Activated effector memory CD4-positive, alpha-beta T cell treated with Interleukin-2 at 50 U/mL for 16 hours (primary cell): ENCODE data around the gene PSME2.

Source experiments
- DNase-seq: peaks from one replicate; pipeline ENCODE4 v3.0.0-alpha.2; 2020

PSME2 gene

DNA sequence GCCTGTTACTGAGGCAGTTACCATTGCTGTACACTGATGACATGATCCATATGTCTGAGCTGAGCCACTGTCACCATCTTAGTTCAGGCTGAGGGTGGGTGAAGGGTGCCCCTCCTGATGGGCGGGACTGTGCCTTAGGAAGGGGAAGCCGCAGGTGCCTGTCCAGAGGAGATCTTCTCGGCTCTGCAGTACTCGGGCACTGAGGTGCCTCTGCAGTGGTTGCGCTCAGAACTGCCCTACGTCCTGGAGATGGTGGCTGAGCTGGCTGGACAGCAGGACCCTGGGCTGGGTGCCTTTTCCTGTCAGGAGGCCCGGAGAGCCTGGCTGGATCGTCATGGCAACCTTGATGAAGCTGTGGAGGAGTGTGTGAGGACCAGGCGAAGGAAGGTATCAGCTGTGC lies 4.6 kb upstream of the PSME2 start:
- no peak for DNase-seq

DNA sequence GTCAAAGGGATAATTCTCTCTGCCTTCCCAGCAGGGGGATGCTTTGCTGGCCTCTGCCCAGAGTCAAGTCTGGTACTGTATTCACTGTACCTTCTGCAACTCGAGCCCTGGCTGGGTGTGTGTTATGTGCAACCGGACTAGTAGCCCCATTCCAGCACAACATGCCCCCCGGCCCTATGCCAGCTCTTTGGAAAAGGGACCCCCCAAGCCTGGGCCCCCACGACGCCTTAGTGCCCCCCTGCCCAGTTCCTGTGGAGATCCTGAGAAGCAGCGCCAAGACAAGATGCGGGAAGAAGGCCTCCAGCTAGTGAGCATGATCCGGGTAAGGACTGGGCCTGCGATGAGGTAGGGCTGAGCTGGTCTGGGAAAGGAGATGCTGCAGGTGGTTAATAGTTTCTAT lies 4.2 kb upstream of the PSME2 start:
- no peak for DNase-seq

DNA sequence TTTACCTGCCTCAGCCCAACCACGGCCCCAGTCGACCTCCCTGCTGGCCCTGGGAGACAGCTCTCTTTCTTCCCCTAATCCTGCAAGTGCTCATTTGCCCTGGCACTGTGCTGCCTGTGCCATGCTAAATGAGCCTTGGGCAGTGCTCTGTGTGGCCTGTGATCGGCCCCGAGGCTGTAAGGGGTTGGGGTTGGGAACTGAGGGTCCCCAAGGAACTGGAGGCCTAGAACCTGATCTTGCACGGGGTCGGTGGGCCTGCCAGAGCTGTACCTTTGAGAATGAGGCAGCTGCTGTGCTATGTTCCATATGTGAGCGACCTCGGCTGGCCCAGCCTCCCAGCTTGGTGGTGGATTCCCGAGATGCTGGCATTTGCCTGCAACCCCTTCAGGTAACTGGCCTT lies 3.7 kb upstream of the PSME2 start:
- no peak for DNase-seq

DNA sequence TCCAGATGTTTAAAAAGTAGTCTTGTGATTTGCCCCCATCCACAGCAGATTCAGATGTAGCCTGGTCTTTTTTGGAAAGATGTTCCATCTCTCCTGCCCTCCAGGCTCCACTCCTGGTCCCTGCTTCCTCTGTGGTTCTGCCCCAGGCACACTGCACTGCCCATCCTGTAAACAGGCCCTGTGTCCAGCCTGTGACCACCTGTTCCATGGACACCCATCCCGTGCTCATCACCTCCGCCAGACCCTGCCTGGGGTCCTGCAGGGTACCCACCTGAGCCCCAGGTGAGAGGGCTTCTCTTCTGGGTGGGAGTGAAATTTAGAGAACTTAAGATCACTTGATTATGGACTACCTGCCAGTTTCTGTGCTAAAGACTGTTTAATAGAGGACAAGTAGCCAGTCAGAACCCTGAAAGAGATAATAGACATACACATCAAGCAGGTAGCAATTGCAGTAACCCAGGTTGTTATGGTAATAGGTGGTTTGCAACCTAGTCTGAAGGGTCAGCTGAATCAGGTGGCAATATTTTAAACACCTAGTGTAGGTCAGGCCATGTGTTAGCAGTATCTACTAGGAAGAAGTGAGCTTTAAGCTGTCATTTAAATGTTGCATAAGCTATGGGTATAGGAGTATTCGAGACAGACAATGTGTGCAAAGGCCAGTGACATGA lies 3.0 kb upstream of the PSME2 start:
- no peak for DNase-seq

DNA sequence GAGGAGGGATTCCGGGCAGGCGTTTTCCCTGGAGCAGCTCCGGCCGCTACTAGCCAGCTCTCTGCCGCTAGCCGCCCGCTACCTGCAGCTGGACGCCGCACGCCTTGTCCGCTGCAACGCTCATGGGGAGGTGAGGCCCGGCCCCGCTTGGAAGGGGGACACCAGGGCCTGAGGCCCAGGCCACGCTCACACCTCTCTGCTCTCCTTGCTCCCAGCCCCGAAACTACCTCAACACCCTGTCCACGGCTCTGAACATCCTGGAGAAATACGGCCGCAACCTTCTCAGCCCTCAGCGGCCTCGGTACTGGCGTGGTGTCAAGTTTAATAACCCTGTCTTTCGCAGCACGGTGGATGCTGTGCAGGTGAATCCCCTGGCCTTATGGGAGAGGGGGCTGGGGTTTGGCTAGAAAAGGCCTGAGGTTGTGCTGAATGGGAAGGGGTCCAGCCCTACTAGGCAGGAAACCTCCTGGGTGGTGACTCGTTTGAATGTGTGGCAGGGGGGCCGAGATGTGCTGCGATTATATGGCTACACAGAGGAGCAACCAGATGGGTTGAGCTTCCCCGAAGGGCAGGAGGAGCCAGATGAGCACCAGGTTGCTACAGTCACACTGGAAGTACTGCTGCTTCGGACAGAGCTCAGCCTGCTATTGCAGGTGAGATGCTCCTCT lies 1.5 kb upstream of the PSME2 start:
- DNase-seq = no peak

DNA sequence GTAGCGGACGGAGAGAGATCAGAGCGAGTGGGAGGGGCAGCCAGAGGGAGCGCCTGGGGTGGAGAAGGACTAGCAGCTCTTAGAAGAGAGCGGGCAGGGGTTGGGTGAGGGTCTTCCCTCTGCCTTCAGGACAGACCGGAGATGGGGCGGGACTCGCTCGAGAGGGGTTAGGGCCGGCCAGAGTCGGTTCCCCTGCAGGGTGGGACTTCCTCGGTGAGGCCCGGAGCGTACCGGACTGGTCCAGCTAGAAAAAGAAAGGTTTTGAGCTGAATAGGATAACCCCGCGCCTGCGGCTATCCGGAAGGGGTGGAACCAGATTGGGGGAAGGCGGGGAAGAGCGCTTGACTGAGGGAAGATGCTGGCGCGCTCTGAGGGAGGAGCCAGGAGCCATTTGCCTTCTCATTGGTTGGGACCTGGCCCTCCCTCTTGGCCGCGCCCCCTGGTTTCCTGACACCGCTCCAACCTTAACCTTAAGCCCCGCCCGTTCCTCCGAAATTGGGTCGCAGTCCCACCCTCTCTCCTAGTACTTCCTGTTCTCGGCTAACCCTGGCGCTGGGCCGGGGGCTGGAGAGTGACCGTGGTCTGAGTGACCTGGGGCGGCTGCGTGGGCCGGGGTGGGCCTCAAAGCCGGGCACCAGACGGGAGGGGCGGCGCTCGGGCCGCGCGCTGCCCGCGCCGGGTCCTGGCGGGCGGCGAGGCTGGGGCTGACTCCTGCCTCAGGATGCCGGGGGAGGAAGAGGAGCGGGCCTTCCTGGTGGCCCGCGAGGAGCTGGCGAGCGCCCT lies 759 bp upstream of the PSME2 start, which contains the start of gene RNF31:
RNF31 (plus strand) TSS at position 521 of the 783 bp plus-strand sequence; CDS start at position 722, 201 bp downstream.
- peak; percentile 97 for DNase-seq

DNA sequence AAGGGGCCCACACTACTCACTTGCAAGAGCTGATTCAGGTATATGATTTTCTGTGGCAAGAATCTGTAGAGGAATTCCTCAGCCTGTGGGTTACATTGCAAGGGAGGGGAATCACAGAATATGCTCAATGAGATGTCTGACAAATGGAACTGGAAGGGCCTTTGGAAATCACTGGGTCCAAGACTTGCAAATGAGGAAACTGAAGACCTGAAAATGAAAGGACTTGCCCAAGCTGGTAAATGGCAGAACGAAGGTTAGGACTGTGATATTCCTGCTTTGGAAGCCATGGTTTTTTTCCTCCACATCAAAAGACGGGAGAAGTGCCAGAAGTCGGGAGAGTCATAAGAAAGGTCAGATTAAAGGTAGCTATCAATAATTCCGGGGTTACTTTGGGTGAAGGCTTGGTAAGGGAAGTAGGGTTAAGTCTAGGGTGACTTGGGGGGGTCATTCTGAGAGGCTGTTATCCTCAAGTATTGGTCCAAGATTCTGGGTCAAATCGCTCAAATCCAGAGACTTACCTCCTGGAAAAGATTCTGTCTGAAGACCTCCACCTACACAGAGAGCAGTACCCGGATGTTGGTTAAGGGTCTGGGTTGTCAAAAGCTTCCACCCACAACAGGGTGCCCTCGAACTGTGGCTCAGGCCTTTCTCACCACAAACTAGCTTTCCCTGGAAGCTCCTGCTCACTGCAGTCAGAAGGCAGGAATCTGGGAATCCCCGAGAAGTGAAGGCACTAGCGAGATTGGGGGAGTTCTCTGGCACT lies 539 bp downstream of the PSME2 start:
- DNase-seq = no peak

DNA sequence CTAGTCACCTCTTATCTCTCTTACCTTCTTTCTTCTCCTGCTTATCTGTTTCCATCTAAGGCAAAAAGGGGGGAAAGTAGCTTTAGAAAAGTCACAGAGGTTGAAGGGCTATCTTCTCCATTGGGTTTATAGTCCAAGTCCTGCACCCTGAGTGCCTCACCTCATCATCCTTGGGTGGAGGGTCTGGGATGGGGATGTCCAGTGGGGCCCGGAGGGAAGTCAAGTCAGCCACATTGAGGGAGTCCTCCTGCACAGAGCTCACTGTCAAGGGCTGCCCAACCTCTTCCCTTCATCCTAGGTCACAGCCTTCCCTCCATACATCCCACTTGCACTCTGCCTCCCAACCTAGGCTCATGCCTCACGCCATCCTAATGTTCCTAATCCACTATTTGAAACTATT lies 1.2 kb downstream of the PSME2 start:
- no peak for DNase-seq

DNA sequence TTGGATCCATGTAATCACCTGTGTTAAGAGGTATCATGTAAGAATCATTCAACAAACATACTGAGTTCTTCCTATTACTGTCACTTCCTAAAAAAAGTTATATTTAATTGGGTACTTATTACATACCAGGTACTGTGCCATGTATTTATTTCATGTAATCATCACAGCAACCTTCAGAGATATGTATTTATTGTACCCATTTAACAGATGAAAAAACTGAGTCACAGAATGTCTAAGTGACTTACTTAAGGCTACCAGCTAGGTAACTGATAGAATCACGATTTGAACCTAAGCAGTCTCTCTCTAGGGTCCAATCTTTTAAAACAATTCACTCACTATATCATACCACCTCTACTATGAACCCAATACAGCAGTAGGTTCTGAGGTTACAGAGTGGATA lies 2.0 kb downstream of the PSME2 start:
- DNase-seq = no peak

DNA sequence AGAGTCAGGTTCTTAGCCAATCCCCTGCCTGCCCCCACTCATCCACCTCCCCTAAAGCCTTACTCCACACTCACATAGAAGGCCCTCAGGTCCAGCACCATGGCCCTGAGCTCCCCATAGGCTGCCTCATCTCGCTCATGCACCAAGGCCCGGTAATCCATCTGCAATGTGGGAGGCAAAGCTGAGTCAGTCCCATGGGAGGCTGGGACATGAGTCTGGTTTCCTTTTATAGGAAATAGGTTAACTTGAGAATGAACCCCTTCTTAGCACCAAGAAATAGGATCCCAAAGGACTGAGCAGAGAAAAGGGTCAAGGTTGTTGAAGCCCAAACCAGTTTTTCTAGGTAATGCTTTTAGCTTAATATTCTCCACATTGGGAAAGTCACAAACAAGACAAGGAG lies 2.9 kb downstream of the PSME2 start:
- no peak for DNase-seq

DNA sequence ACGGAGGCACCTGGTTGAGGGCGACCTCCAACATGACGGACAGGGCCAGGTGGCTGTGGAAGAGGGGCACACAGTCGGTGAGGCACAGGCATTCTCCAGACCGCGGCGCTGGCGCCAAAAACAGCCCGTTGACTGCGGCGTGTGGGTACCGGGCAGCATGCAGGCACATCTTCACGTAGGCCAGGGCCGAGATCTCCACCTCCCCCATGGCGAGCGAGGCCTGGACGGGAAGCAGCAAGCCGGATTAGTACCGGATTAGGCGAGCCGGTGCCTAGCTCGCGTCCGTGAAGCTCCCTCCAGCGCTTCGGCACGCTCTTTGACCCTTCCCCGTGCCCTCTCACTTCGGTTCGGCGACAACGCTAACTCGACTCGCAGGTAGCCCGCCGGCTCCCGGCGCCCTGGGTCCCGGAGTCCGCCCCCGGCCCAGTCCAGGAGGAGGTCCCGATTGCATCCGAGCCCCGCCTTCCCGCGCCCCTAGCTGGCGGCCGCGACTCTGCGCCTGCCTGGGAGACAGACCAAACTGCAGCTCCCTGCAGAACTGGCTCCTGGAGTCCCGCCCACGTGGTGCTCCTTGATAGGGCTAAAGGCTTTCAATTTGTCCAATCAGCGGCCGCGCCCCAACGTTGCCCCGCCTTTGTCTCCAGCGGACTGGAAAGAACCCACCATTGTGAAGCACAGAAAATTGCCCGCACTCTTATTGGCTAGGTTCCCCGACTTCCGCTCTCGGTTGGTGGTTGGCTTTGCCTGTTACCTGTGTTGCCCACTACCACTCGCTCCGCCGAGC lies 5.1 kb downstream of the PSME2 start, which contains the start of gene EMC9:
EMC9 (minus strand) TSS at position 495 of the 784 bp plus-strand sequence; CDS start at position 208, 287 bp downstream.
- peak; percentile 99 for DNase-seq

DNA sequence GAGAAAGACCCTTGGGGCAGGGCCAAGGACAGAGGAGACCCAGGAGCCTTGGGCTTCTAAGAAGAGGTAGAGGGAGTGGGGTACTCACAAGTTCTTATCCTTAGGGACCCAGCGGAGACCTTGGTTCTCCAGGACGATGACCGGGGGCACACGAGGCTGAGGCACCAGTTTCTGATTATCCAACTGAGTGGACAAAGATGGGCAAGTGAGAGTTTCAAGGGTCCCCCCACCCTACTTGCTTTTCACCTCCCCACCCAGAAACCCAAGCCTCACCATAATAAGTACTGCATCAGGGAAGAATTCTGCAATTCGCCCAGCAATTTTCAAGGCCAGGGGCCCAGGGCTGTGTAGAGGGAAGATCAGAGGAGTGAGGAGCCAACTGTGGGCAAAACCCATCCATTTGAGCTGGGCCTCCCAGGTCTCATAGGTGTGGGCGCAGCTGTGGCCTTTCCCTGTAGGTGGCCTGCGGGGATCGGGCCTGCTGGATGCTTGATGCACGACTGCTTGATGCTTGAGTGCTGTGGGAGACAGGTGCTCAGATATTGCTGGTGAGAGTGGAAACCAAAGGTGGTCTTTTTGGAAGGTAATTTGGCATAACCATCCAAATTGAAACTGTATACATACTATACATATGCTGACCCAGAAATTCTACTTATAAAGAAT lies 7.0 kb downstream of the PSME2 start:
- no peak for DNase-seq

DNA sequence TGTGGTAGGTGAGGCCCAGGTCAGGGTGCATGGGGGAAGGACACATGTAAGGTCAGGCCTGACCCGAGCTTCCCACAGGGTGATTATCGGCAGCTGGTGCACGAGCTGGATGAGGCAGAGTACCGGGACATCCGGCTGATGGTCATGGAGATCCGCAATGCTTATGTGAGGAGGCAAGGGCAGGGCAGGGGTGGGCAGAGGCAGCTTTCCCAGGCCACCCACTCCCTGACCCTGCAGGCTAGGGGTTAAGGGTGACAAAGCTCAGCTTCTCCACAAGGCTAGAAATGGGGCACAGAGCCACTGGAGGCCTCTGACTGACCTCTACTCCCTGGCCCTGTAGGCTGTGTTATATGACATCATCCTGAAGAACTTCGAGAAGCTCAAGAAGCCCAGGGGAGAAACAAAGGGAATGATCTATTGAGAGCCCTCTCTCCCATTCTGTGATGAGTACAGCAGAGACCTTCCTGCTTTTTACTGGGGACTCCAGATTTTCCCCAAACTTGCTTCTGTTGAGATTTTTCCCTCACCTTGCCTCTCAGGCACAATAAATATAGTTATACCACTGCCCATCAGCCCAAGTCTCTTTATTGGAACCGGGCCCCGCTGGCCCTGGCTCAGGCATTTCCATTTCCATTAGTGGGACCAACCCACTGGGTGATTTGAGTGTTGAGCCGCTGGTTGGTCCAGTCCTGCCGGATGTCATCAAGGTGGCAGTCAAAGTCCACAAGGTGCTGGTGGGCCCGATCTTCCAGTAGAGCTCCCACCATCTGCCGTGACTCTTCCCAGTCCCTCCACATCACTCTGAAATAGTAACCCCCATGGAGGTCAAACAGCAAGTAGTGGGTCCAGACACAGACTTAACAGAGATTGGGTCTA lies 7.8 kb downstream of the PSME2 start:
- no peak for DNase-seq

DNA sequence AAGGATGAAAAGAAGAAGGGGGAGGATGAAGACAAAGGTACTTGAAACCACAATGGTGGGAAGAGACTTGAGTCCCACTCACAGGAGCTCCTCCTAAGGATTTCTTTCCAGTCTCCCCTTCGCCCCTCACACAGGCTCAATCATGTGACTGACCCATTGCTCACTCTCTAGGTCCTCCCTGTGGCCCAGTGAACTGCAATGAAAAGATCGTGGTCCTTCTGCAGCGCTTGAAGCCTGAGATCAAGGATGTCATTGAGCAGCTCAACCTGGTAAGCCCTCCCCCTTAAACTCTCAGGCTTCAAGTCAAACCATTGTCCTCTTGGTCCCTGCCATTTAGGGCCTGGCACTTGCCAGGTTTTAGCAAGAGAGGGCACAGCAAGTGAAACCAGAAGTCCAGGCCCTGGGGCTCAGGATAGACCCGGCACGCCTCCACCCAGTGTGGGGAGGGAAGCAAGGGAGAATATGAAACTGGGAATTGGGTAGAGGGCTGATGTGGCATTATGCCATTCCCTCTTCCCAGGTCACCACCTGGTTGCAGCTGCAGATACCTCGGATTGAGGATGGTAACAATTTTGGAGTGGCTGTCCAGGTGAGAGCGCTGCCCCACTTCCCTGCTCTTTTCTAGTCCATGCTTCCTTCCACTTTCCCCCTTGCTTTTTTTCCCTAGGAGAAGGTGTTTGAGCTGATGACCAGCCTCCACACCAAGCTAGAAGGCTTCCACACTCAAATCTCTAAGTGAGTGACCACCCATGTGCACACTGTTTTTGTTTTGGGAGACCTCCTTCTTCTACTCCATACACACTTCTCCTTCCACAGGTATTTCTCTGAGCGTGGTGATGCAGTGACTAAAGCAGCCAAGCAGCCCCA lies 8.6 kb downstream of the PSME2 start:
- no peak for DNase-seq

DNA sequence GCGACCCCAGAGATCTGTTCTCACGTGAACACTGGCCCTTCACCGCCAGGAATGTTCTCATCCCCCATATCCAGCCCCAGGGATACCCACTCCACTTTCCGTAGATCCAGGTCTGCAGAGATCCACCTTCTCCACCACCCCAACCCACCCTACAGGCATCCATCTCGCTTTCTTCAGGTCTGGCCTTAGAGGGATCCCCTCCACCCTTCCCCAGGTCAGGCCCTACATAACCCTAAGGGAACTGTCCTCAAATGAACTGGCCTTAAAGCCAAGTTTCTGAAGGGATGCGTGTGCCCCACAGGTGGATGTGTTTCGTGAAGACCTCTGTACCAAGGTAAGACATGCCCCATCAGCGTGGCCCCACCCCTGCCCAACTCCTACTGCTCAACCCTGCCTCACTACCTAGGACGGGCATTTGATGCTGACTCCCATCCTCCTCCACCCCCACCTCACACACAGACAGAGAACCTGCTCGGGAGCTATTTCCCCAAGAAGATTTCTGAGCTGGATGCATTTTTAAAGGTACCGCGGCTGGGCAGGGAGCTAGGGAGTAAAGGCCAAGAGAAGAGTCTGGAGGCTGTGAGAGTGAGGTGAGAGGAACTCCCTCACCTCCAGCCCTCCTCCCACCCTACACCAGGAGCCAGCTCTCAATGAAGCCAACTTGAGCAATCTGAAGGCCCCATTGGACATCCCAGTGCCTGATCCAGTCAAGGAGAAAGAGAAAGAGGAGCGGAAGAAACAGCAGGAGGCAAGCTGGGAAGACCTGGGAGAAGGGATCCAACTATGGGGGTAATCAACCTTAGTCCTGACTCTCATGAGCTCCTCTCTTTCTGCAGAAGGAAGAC lies 9.5 kb downstream of the PSME2 start:
- DNase-seq = no peak

DNA sequence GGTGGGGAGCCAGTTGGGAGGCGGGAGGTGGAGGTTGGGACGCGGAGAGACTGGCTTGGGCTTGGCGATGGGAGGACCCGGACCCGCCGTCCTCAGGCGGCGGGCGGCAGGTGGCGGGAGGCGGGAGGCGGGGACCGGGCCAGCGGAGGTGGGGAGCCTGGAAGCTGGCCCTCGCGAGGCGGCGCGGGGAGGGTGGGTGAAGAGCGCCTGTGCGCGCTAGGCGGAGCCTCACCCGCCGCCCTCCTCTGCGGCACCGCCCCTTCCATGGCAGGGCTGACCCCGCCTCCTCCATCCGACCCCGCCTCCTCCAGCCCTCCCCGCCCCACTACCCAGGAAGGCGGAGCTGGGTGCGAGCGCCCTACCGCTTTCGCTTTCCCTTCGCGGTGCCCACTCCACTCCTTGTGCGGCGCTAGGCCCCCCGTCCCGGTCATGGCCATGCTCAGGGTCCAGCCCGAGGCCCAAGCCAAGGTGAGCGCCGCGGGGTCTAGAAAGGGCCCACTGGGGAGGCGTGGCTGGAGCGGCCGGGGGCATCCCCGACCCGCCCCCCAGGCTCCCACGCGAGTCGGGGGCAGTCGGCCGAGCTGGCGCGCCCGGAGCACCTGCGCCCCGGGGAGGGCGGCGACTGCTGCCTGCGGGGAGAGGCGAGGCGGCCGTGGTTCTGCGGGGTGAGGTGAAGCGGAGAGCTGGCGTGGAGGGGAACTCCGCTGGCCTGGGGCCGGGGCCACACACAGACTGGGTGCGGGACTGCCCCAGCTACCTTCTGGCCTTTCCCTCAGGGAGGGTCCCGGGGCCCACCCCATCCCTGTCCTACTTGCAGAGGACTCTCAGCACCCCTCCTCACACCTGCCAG lies 10.4 kb downstream of the PSME2 start, which contains the start of gene PSME1:
PSME1 (plus strand) TSS at position 361 of the 850 bp plus-strand sequence; CDS start at position 430, 69 bp downstream.
- peak; percentile 93 for DNase-seq

DNA sequence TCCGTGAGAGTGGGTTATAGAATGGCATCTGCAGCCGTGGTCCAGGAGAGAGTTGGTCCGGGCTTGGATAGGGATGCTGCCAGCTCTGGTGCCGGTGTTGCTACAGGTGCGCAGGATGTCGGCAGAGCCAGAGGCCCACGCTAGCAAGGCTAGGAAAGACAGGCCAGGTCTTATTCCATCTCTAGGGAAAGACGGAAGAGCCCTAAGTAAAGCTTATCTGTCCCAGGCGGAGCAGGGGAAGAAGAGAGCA lies 10.9 kb downstream of the PSME2 start:
- DNase-seq = no peak

DNA sequence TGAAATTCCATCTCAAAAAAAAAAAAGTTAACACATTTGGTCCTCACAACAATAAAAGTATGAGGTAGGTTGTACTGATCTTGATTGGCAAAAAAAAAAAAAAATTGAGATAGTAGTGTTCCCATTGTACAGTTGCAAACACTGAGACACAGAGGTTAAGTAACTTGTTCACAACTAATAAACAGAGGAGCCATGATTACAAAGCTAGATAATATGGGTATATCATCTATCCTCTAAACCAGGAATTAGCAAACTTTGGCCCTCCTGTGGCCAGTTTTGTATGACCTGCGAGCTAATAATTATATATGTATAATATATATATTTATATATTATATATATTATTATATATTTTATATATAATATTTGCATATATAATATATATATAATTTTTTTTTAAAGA lies 12.7 kb downstream of the PSME2 start:
- no peak for DNase-seq
